IMR-90 (cell line): ENCODE data around the gene CAND2. TPM values are rescaled to one million over a fixed set of nuclear protein-coding genes. Genes with fewer than 3 reads are reported as not detected.
A peak's percentile ranks its signal among the peaks of the same experiment; 100 is the strongest.

ENCODE experiments used
- ATAC-seq: fragments of 200-7000 bp; cut with Tn5 transposase; 2 replicates; pipeline ENCODE4 v1.9.1; 2020; ENCODE audit warnings: low read depth, mild to moderate bottlenecking, moderate library complexity
- BruUV-seq: library from RNA; stranded (reverse); fragments of 400-500 nt; replicated peaks from 2 replicates; lab custom pipeline; 2021; lab: Mats Ljungman, UMichigan
- CTCF ChIA-PET: fragments of 300-600 bp; formaldehyde crosslinking; extraction: SDS; loops from one replicate; lab custom pipeline; 2021; ENCODE audit warnings: antibody characterized with exemption; lab: Yijun Ruan, JAX
- POLR2A ChIA-PET: fragments of 300-600 bp; sonication (Branson Sonifier 250); formaldehyde crosslinking; loops from one replicate; lab custom pipeline; 2022; ENCODE audit warnings: antibody characterized with exemption; ENCODE audit not compliant: unreplicated experiment; lab: Charles Lee
- DNase-seq: peaks from one replicate; pipeline ENCODE4 v3.0.0; 2013
- H2AFZ ChIP-seq: replicated peaks from 2 replicates; pipeline ENCODE3; 2013; ENCODE audit warnings: low read length, mild to moderate bottlenecking; ENCODE audit not compliant: poor library complexity
- H2AK5ac ChIP-seq: 2 replicates; pipeline ENCODE4 v1.6.1; 2013; ENCODE audit warnings: low read depth, low read length, inconsistent platforms
- H2AK9ac ChIP-seq: replicated peaks from 2 replicates; pipeline ENCODE3; 2013; ENCODE audit warnings: mild to moderate bottlenecking, low read depth, low read length, moderate library complexity; ENCODE audit not compliant: poor library complexity
- H2BK120ac ChIP-seq: 2 replicates; pipeline ENCODE4 v1.6.1; 2013; ENCODE audit warnings: low read depth, low read length, inconsistent platforms
- H2BK15ac ChIP-seq: 3 replicates; pipeline ENCODE4 v1.6.1; 2013; ENCODE audit warnings: low read depth, low read length, inconsistent platforms
- H2BK20ac ChIP-seq: 2 replicates; pipeline ENCODE4 v1.6.1; 2013; ENCODE audit warnings: low read depth, mild to moderate bottlenecking, inconsistent platforms, low read length, moderate library complexity
- H2BK5ac ChIP-seq: 2 replicates; pipeline ENCODE4 v1.6.1; 2013; ENCODE audit warnings: mild to moderate bottlenecking, low read depth, low read length, inconsistent platforms; ENCODE audit not compliant: poor library complexity, severe bottlenecking
- H3K14ac ChIP-seq: replicated peaks from 2 replicates; pipeline ENCODE4 v1.6.1; 2013; ENCODE audit warnings: low read depth, low read length, inconsistent platforms
- H3K18ac ChIP-seq: 2 replicates; pipeline ENCODE4 v1.6.1; 2013; ENCODE audit warnings: low read depth, low read length, control low read depth
- H3K23ac ChIP-seq: 2 replicates; pipeline ENCODE4 v1.6.1; 2013; ENCODE audit warnings: low read depth, low read length, inconsistent platforms
- H3K27ac ChIP-seq: 2 replicates; pipeline ENCODE4 v1.5.1; 2013; ENCODE audit warnings: mild to moderate bottlenecking, control low read depth, low read length; ENCODE audit not compliant: insufficient read depth
- H3K27me3 ChIP-seq: 2 replicates; pipeline ENCODE4 v1.6.1; 2013; ENCODE audit warnings: low read length; ENCODE audit not compliant: control insufficient read depth, insufficient read depth
- H3K36me3 ChIP-seq: 2 replicates; pipeline ENCODE4 v1.6.1; 2013; ENCODE audit warnings: low read length, mixed read lengths; ENCODE audit not compliant: control insufficient read depth, insufficient read depth
- H3K4ac ChIP-seq: 2 replicates; pipeline ENCODE4 v1.6.1; 2013; ENCODE audit warnings: low read depth, low read length, inconsistent platforms
- H3K4me1 ChIP-seq: 2 replicates; pipeline ENCODE4 v1.6.1; 2013; ENCODE audit warnings: low read length, mixed read lengths; ENCODE audit not compliant: control insufficient read depth, insufficient read depth
- H3K4me2 ChIP-seq: 2 replicates; pipeline ENCODE4 v1.6.1; 2013; ENCODE audit warnings: low read depth, mild to moderate bottlenecking, control low read depth, low read length, moderate library complexity
- H3K4me3 ChIP-seq: 2 replicates; pipeline ENCODE4 v1.5.1; 2013; ENCODE audit warnings: low read depth, mild to moderate bottlenecking, control low read depth, low read length, moderate library complexity; ENCODE audit not compliant: insufficient read depth
- H3K56ac ChIP-seq: 2 replicates; pipeline ENCODE4 v1.6.1; 2013; ENCODE audit warnings: low read length, inconsistent platforms; ENCODE audit not compliant: insufficient read depth; ENCODE audit errors: extremely low read depth
- H3K79me1 ChIP-seq, 2 experiments: 2 replicates each; pipeline ENCODE4 v1.6.1; 2013; ENCODE audit warnings: low read length in 2 of 2, inconsistent platforms in 1 of 2, low read depth in 1 of 2
- H3K9ac ChIP-seq: 2 replicates; pipeline ENCODE4 v1.6.1; 2013; ENCODE audit warnings: low read depth, low read length, control low read depth
- H3K9me1 ChIP-seq: 2 replicates; pipeline ENCODE4 v1.6.1; 2013; ENCODE audit warnings: low read length, inconsistent platforms; ENCODE audit not compliant: insufficient read depth
- H3K9me3 ChIP-seq: 2 replicates; pipeline ENCODE4 v1.6.1; 2013; ENCODE audit warnings: low read length; ENCODE audit not compliant: control insufficient read depth, insufficient read depth
- H4K20me1 ChIP-seq: 2 replicates; pipeline ENCODE4 v1.6.1; 2013; ENCODE audit warnings: low read length, inconsistent platforms; ENCODE audit not compliant: insufficient read depth
- H4K5ac ChIP-seq: 2 replicates; pipeline ENCODE4 v1.6.1; 2013; ENCODE audit warnings: mild to moderate bottlenecking, low read depth, low read length, control low read depth
- H4K8ac ChIP-seq, 2 experiments: 2 replicates each; pipeline ENCODE4 v1.6.1; 2013; ENCODE audit warnings: low read depth in 2 of 2, low read length in 2 of 2, control low read depth in 1 of 2, inconsistent platforms in 1 of 2
- H4K91ac ChIP-seq: 2 replicates; pipeline ENCODE4 v1.6.1; 2013; ENCODE audit warnings: low read depth, low read length, inconsistent platforms; ENCODE audit not compliant: insufficient read depth
- BHLHE40 ChIP-seq: fragments of 150-350 bp; IDR thresholded peaks from 2 replicates; pipeline ENCODE4 v1.6.1; 2016; ENCODE audit warnings: mild to moderate bottlenecking, low read depth, low read length
- CHD1 ChIP-seq: IDR thresholded peaks from 2 replicates; pipeline ENCODE4 v1.6.1; 2012; ENCODE audit warnings: low read depth, low read length, improper control_type of control experiment
- WGBS, 2 experiments: methylation state at CpG; one replicate each; pipeline versions ENCODE4 v1.1.5 to v1.1.7; 2013; ENCODE audit warnings: missing lambda C conversion rate in 2 of 2; ENCODE audit not compliant: insufficient read length in 1 of 2; ENCODE audit errors: extremely low coverage in 2 of 2; 5-methylcytosine and 5-hydroxymethylcytosine counted together
- dilution Hi-C: fragments of 300-500 bp; cut with HindIII; formaldehyde crosslinking; loops from one replicate; pipeline ENCODE4 v1.14.3; 2018; ENCODE audit warnings: low sequenced_read_pairs; ENCODE audit not compliant: unreplicated experiment
- in situ Hi-C: fragments of 300-500 bp; cut with MboI; formaldehyde crosslinking; loops from 3 replicates; pipeline ENCODE4 v1.14.3; 2019; ENCODE audit warnings: low sequenced_read_pairs, inconsistent platforms, mixed read lengths
- intact Hi-C: fragments of 100-400 bp; cut with micrococcal nuclease; formaldehyde crosslinking; loops from 2 replicates; pipeline ENCODE4 v1.10.0; 2022
- polyA plus RNA-seq, 3 experiments: library from polyadenylated mRNA; depleted of rRNA; stranded (reverse); fragments of >200 nt; gene quantifications; 2 replicates each; pipeline ENCODE4 v1.2.3, GENCODE V29; 2012; ENCODE audit warnings: low replicate concordance in 1 of 3
- total RNA-seq: library from RNA; depleted of rRNA; stranded (reverse); fragments of >200 nt; gene quantifications from 2 replicates; pipeline ENCODE4 v1.2.3, GENCODE V29; 2012

Gene CAND2
- total and polyA plus RNA-seq, 2 of the 4 experiments (the other 2 are of a cell fraction) = 2.9 to 4.9 TPM

DNA sequence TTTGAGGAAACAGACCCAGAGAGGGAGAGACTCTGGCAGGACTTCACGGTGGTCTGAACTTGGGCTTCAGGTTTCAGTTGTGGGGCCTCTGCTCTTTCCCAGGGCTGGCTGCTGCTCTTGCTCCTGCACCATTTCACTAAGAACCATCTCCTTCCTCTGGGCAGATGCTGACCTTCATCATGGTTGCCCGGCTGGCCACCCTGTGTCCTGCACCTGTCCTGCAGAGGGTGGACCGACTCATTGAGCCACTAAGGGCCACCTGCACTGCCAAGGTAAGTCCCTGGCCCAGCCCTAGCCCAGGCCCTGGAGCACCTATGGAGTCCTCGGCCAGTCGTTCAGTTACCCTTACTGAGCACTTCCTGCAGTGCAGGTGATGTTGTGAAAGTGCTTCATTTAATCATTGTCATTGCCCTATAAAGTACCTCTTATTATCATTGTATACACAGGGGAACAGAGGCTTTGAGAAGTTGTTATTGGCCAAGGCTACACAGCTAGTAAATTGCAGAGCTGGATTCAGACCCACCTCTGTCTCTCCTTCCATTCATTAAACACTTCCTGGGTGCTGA lies 34.9 kb downstream of the CAND2 start:
- no peak overlapping the region for H3K9ac ChIP-seq
- H3K36me3 ChIP-seq = peaks cover 50% of the 10 kb centered on the region
- no peak overlapping the region for H4K91ac ChIP-seq
- H2BK120ac ChIP-seq = no peak overlapping the region
- H2AK5ac ChIP-seq = no peak overlapping the region
- no peaks in the 10 kb centered on the region for H3K27me3 ChIP-seq
- no peak overlapping the region for H3K56ac ChIP-seq
- 100% methylated on average over 2 of the region's 5 CpGs; no CpG with 5 or more reads in 1 of the 2 experiments for WGBS, 2 experiments
- DNase-seq (no peak), ATAC-seq (0 out of 2 replicates have a peak, but pooled peaks have one; percentile 5)
- intact Hi-C loops (no loop called here), dilution Hi-C loops (no loop called here), in situ Hi-C loops (no loop called here)
- H2AFZ ChIP-seq = no peak overlapping the region
- BruUV-seq = no TSS peak
- H2BK15ac ChIP-seq = no peak overlapping the region
- no peaks in the 10 kb centered on the region for H3K4me1 ChIP-seq
- no peak overlapping the region for H3K18ac ChIP-seq
- H3K9me1 ChIP-seq = peaks cover 4% of the 10 kb centered on the region; the same call in 1 of the 2 replicates
- ChIA-PET CTCF (interaction anchor here (0.6 to 2.3 kb wide), 2 partner anchors 10 to 1001 kb away, joined by 3 to 8 read pairs; partner anchors contain the start of gene RPL32), POLR2A (interaction anchor here (1.0 kb wide), 1 partner anchor 11 kb away, joined by 3 read pairs; no protein-coding TSS in a partner anchor)
- no peak overlapping the region for H3K4ac ChIP-seq
- H2BK5ac ChIP-seq = no peak overlapping the region
- no peak overlapping the region for H3K23ac ChIP-seq
- H4K8ac ChIP-seq = no peak overlapping the region
- TF ChIP-seq CHD1 (no peak), BHLHE40 (no peak)
- H3K4me3 ChIP-seq = no peak overlapping the region
- no peak overlapping the region for H3K27ac ChIP-seq
- H2AK9ac ChIP-seq = no peak overlapping the region
- H3K79me1 ChIP-seq = peaks cover 7 to 15% of the 10 kb centered on the region in 2 experiments
- H3K14ac ChIP-seq = no peak overlapping the region
- no peak overlapping the region for H4K5ac ChIP-seq
- H4K20me1 ChIP-seq = peaks cover 35% of the 10 kb centered on the region
- H2BK20ac ChIP-seq = no peak overlapping the region
- H3K9me3 ChIP-seq = no peaks in the 10 kb centered on the region
- H3K4me2 ChIP-seq = no peak overlapping the region
